GM18858 (cell line): ENCODE measurements around the gene IL18BP.
A peak's percentile ranks its signal among the peaks of the same experiment; 100 is the strongest.

Experiments
- ATAC-seq: cut with Tn5 transposase; IDR thresholded peaks from one replicate; pipeline ENCODE4 v1.9.1; 2021; ENCODE audit not compliant: unreplicated experiment

The IL18BP gene

GRCh38 chr11:71998649-71999310 is at the start of gene IL18BP:
TSS of gene IL18BP (plus strand) at chr11:71998909. CDS start at chr11:71999985, 1,076 bp downstream.
- no peak for ATAC-seq

- ATAC-seq, result no peak
Measured at GRCh38 chr11:71949034-71949433, 49.7 kb upstream of the IL18BP start.

GRCh38 chr11:71951741-71952310 is 46.9 kb upstream of the IL18BP start:
- no peak for ATAC-seq

- ATAC-seq, result no peak
Measured at GRCh38 chr11:71955898-71956456, 42.7 kb upstream of the IL18BP start.

- peak; percentile 62 for ATAC-seq
Measured at GRCh38 chr11:71962428-71963038, 36.2 kb upstream of the IL18BP start.

GRCh38 chr11:71963468-71963867 is 35.2 kb upstream of the IL18BP start:
- ATAC-seq, result no peak

- no peak for ATAC-seq
Measured at GRCh38 chr11:71964641-71965040, 34.1 kb upstream of the IL18BP start.

- ATAC-seq, result no peak
Measured at GRCh38 chr11:71971680-71972079, 27.0 kb upstream of the IL18BP start.

- ATAC-seq, result no peak
Measured at GRCh38 chr11:71976551-71976950, 22.2 kb upstream of the IL18BP start.

GRCh38 chr11:71977090-71977489 is 21.6 kb upstream of the IL18BP start:
- no peak for ATAC-seq

- no peak for ATAC-seq
Measured at GRCh38 chr11:71977743-71978418, 20.8 kb upstream of the IL18BP start.

- no peak for ATAC-seq
Measured at GRCh38 chr11:71979094-71979493, 19.6 kb upstream of the IL18BP start.

GRCh38 chr11:71979602-71980001 is 19.1 kb upstream of the IL18BP start:
- ATAC-seq, result no peak

GRCh38 chr11:71986131-71986530 is 12.6 kb upstream of the IL18BP start:
- no peak for ATAC-seq

- no peak for ATAC-seq
Measured at GRCh38 chr11:71987521-71987920, 11.2 kb upstream of the IL18BP start.

- no peak for ATAC-seq
Measured at GRCh38 chr11:71988050-71988449, 10.7 kb upstream of the IL18BP start.

GRCh38 chr11:71990701-71991100 is 8.0 kb upstream of the IL18BP start:
- ATAC-seq, result no peak

- ATAC-seq, result peak; percentile 61
Measured at GRCh38 chr11:71991494-71991893, 7.2 kb upstream of the IL18BP start.

- no peak for ATAC-seq
Measured at GRCh38 chr11:71992136-71992730, 6.5 kb upstream of the IL18BP start.

GRCh38 chr11:71994786-71995185 is 3.9 kb upstream of the IL18BP start:
- no peak for ATAC-seq

- no peak for ATAC-seq
Measured at GRCh38 chr11:71995726-71996291, 2.9 kb upstream of the IL18BP start.
